NCI-H187 treated with DMSO at 0.1 percent for 48 hours (cell line): ENCODE results near the gene SH3GLB1.
A peak's percentile ranks its signal among the peaks of the same experiment; 100 is the strongest.

Experiments used
- DNase-seq: peaks from one replicate; lab custom pipeline; 2025; lab: John Stamatoyannopoulos, UW

Gene SH3GLB1

GRCh38 chr1:86733340-86733739 is 29.0 kb downstream of the SH3GLB1 start:
- DNase-seq: no peak

GRCh38 chr1:86739648-86740509 is 35.5 kb downstream of the SH3GLB1 start:
- DNase-seq: no peak

GRCh38 chr1:86741947-86742572 is 37.7 kb downstream of the SH3GLB1 start:
- no peak for DNase-seq

- no peak for DNase-seq
Observed at GRCh38 chr1:86747304-86747703, 42.9 kb downstream of the SH3GLB1 start.

- DNase-seq: no peak
Observed at GRCh38 chr1:86748622-86749373, 44.4 kb downstream of the SH3GLB1 start.

- no peak for DNase-seq
Observed at GRCh38 chr1:86750076-86750475, 45.7 kb downstream of the SH3GLB1 start.

GRCh38 chr1:86750530-86750929 is 46.2 kb downstream of the SH3GLB1 start:
- no peak for DNase-seq

GRCh38 chr1:86751923-86752322 is 47.5 kb downstream of the SH3GLB1 start:
- DNase-seq: no peak

GRCh38 chr1:86753700-86754099 is 49.3 kb downstream of the SH3GLB1 start:
- DNase-seq: peak; percentile 60

- no peak for DNase-seq
Observed at GRCh38 chr1:86754265-86754974, 50.0 kb downstream of the SH3GLB1 start.

- DNase-seq: peak; percentile 75
Observed at GRCh38 chr1:86756062-86756406, 51.7 kb downstream of the SH3GLB1 start.

GRCh38 chr1:86757272-86757984 is 53.1 kb downstream of the SH3GLB1 start:
- DNase-seq: no peak

GRCh38 chr1:86758570-86758969 is 54.2 kb downstream of the SH3GLB1 start:
- DNase-seq: no peak

- no peak for DNase-seq
Observed at GRCh38 chr1:86760199-86760598, 55.8 kb downstream of the SH3GLB1 start.

- DNase-seq: no peak
Observed at GRCh38 chr1:86762336-86762735, 58.0 kb downstream of the SH3GLB1 start.

- no peak for DNase-seq
Observed at GRCh38 chr1:86764523-86764922, 60.1 kb downstream of the SH3GLB1 start.

- DNase-seq: peak; percentile 93
Observed at GRCh38 chr1:86765073-86765472, 60.7 kb downstream of the SH3GLB1 start.

GRCh38 chr1:86765674-86766073 is 61.3 kb downstream of the SH3GLB1 start:
- DNase-seq: no peak

- DNase-seq: no peak
Observed at GRCh38 chr1:86768554-86768953, 64.2 kb downstream of the SH3GLB1 start.

- DNase-seq: no peak
Observed at GRCh38 chr1:86769065-86769464, 64.7 kb downstream of the SH3GLB1 start.
